Measurements from ENCODE around the gene VPS26C.

- TF ChIP-seq, protein P1, sequence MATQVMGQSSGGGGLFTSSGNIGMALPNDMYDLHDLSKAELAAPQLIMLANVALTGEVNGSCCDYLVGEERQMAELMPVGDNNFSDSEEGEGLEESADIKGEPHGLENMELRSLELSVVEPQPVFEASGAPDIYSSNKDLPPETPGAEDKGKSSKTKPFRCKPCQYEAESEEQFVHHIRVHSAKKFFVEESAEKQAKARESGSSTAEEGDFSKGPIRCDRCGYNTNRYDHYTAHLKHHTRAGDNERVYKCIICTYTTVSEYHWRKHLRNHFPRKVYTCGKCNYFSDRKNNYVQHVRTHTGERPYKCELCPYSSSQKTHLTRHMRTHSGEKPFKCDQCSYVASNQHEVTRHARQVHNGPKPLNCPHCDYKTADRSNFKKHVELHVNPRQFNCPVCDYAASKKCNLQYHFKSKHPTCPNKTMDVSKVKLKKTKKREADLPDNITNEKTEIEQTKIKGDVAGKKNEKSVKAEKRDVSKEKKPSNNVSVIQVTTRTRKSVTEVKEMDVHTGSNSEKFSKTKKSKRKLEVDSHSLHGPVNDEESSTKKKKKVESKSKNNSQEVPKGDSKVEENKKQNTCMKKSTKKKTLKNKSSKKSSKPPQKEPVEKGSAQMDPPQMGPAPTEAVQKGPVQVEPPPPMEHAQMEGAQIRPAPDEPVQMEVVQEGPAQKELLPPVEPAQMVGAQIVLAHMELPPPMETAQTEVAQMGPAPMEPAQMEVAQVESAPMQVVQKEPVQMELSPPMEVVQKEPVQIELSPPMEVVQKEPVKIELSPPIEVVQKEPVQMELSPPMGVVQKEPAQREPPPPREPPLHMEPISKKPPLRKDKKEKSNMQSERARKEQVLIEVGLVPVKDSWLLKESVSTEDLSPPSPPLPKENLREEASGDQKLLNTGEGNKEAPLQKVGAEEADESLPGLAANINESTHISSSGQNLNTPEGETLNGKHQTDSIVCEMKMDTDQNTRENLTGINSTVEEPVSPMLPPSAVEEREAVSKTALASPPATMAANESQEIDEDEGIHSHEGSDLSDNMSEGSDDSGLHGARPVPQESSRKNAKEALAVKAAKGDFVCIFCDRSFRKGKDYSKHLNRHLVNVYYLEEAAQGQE (IDR thresholded peaks at IDR 0.05; ENCODE audit: borderline replicate concordance): no peak
- TF ChIP-seq, protein P1 (CRISPR knock-in tag; IDR thresholded peaks at IDR 0.05; ENCODE audit: low read depth): no peak
- TF ChIP-seq MYBL2 (IDR thresholded peaks at IDR 0.05; ENCODE audit: low read depth) (no peak), MYBL2 (CRISPR knock-in tag; IDR thresholded peaks at IDR 0.05; ENCODE audit: borderline replicate concordance) (no peak), NRF1 (conservative IDR thresholded peaks at IDR 0.05 in 1 of 2, IDR thresholded peaks at IDR 0.05 in 1 of 2) (no peak), XRCC5 (IDR thresholded peaks at IDR 0.05; ENCODE audit: low read depth, low read length) (no peak), ARID2 (IDR thresholded peaks at IDR 0.05) (no peak), CTCF (IDR thresholded peaks at IDR 0.05 in 2 of 3, conservative IDR thresholded peaks at IDR 0.05 in 1 of 3; ENCODE audit: insufficient read depth in 2 of 3, low read depth in 1 of 3, low read length in 3 of 3) (no peak), ELF4 (CRISPR knock-in tag; IDR thresholded peaks at IDR 0.05) (no peak), GATAD2B (IDR thresholded peaks at IDR 0.05; ENCODE audit: borderline replicate concordance) (no peak), CREB1 (IDR thresholded peaks at IDR 0.05) (no peak), CREB1 (CRISPR knock-in tag; IDR thresholded peaks at IDR 0.05) (no peak), CUX1 (CRISPR knock-in tag; IDR thresholded peaks at IDR 0.05) (no peak), KAT7 (CRISPR knock-in tag; IDR thresholded peaks at IDR 0.05; ENCODE audit: borderline replicate concordance) (no peak), NFE2L1 (tag; IDR thresholded peaks at IDR 0.05; ENCODE audit: borderline replicate concordance, low read depth) (no peak)
Measured at GRCh38 chr21:37228003-37228400, 39.1 kb downstream of the VPS26C start.

All from K562 (cell line).